ENCODE results near the gene IMP3.

Gene IMP3

GRCh38 chr15:75596703-75597345 lies 43.2 kb downstream of the IMP3 start:
- no peaks in the 10 kb centered on the region for H3K9me3 ChIP-seq (ENCODE audit: insufficient read depth, low read depth, low read length)
- no peaks in the 10 kb centered on the region for H3K79me1 ChIP-seq (ENCODE audit: low read length)
- H4K91ac ChIP-seq (ENCODE audit: low read depth, low read length), result no peak overlapping the region
- H3K36me3 ChIP-seq (ENCODE audit: control insufficient read depth in 1 of 2, insufficient read depth in 2 of 2, low read length in 2 of 2), result peaks cover 13 to 17% of the 10 kb centered on the region in 2 experiments
- no peak overlapping the region for H3K14ac ChIP-seq (ENCODE audit: low read length)
- H2BK12ac ChIP-seq (ENCODE audit: low read length), result no peak overlapping the region
- H3K23ac ChIP-seq (ENCODE audit: low read length), result no peak overlapping the region
- no peak overlapping the region for H3K4ac ChIP-seq (ENCODE audit: low read depth, low read length)
- no peak overlapping the region for H3K4me2 ChIP-seq (ENCODE audit: low read length)
- no peak overlapping the region for H2AFZ ChIP-seq (ENCODE audit: insufficient read depth, low read length, poor library complexity)
- H3K18ac ChIP-seq (ENCODE audit: low read length), result no peak overlapping the region
- no peak overlapping the region for H2BK120ac ChIP-seq (ENCODE audit: insufficient read depth, low read length, poor library complexity)
- H2BK5ac ChIP-seq (ENCODE audit: low read depth, low read length, poor library complexity), result no peak overlapping the region
- H4K8ac ChIP-seq (ENCODE audit: low read depth, low read length), result no peak overlapping the region
- no peak overlapping the region for H3K9ac ChIP-seq (ENCODE audit: low read length)
- no peaks in the 10 kb centered on the region for H3K4me1 ChIP-seq (ENCODE audit: control insufficient read depth in 1 of 2, insufficient read depth in 2 of 2, low read length in 2 of 2)
- no CpG with 5 or more reads among the region's 3 CpGs for WGBS (ENCODE audit: extremely low coverage, insufficient coverage, insufficient read length)
- H3K27ac ChIP-seq (ENCODE audit: low read depth, low read length), result no peak overlapping the region
- no peaks in the 10 kb centered on the region for H3K79me2 ChIP-seq (ENCODE audit: control insufficient read depth, insufficient read depth, low read length, poor library complexity)
- H3K4me3 ChIP-seq (ENCODE audit: low read depth, low read length), result no peak overlapping the region
- no peak for DNase-seq
- H4K12ac ChIP-seq (ENCODE audit: low read depth, low read length), result no peak overlapping the region
- no peaks in the 10 kb centered on the region for H3K27me3 ChIP-seq (ENCODE audit: insufficient read depth, low read length)
- no peak overlapping the region for H2AK5ac ChIP-seq (ENCODE audit: low read length)

GRCh38 chr15:75594276-75594675 lies 45.7 kb downstream of the IMP3 start:
- no peak overlapping the region for H2BK5ac ChIP-seq (ENCODE audit: low read depth, low read length, poor library complexity)
- H2BK120ac ChIP-seq (ENCODE audit: insufficient read depth, low read length, poor library complexity), result no peak overlapping the region
- no peak overlapping the region for H3K27ac ChIP-seq (ENCODE audit: low read depth, low read length)
- H4K8ac ChIP-seq (ENCODE audit: low read depth, low read length), result no peak overlapping the region
- H2AFZ ChIP-seq (ENCODE audit: insufficient read depth, low read length, poor library complexity), result no peak overlapping the region
- no peak overlapping the region for H3K4me3 ChIP-seq (ENCODE audit: low read depth, low read length)
- H3K4me1 ChIP-seq (ENCODE audit: control insufficient read depth in 1 of 2, insufficient read depth in 2 of 2, low read length in 2 of 2), result no peaks in the 10 kb centered on the region
- H2BK12ac ChIP-seq (ENCODE audit: low read length), result no peak overlapping the region
- no peaks in the 10 kb centered on the region for H3K79me1 ChIP-seq (ENCODE audit: low read length)
- H3K36me3 ChIP-seq (ENCODE audit: control insufficient read depth in 1 of 2, insufficient read depth in 2 of 2, low read length in 2 of 2), result peaks cover 3 to 8% of the 10 kb centered on the region in 2 experiments
- no peak overlapping the region for H4K12ac ChIP-seq (ENCODE audit: low read depth, low read length)
- no peak overlapping the region for H3K4me2 ChIP-seq (ENCODE audit: low read length)
- no peaks in the 10 kb centered on the region for H3K79me2 ChIP-seq (ENCODE audit: control insufficient read depth, insufficient read depth, low read length, poor library complexity)
- H3K9me3 ChIP-seq (ENCODE audit: insufficient read depth, low read depth, low read length), result no peaks in the 10 kb centered on the region
- no peaks in the 10 kb centered on the region for H3K27me3 ChIP-seq (ENCODE audit: insufficient read depth, low read length)
- H3K9ac ChIP-seq (ENCODE audit: low read length), result no peak overlapping the region
- H4K91ac ChIP-seq (ENCODE audit: low read depth, low read length), result no peak overlapping the region
- no peak overlapping the region for H3K14ac ChIP-seq (ENCODE audit: low read length)
- no peak overlapping the region for H3K23ac ChIP-seq (ENCODE audit: low read length)
- WGBS (ENCODE audit: extremely low coverage, insufficient coverage, insufficient read length), result no CpG with 5 or more reads among the region's 9 CpGs
- no peak for DNase-seq
- H2AK5ac ChIP-seq (ENCODE audit: low read length), result no peak overlapping the region
- no peak overlapping the region for H3K4ac ChIP-seq (ENCODE audit: low read depth, low read length)
- H3K18ac ChIP-seq (ENCODE audit: low read length), result no peak overlapping the region

GRCh38 chr15:75591655-75592364 lies 48.2 kb downstream of the IMP3 start:
- H4K12ac ChIP-seq (ENCODE audit: low read depth, low read length), result no peak overlapping the region
- no peak overlapping the region for H2BK5ac ChIP-seq (ENCODE audit: low read depth, low read length, poor library complexity)
- no peak overlapping the region for H3K14ac ChIP-seq (ENCODE audit: low read length)
- H4K8ac ChIP-seq (ENCODE audit: low read depth, low read length), result no peak overlapping the region
- no peak overlapping the region for H3K27ac ChIP-seq (ENCODE audit: low read depth, low read length)
- H3K9me3 ChIP-seq (ENCODE audit: insufficient read depth, low read depth, low read length), result no peaks in the 10 kb centered on the region
- H3K4me1 ChIP-seq (ENCODE audit: control insufficient read depth in 1 of 2, insufficient read depth in 2 of 2, low read length in 2 of 2), result no peaks in the 10 kb centered on the region
- H3K79me1 ChIP-seq (ENCODE audit: low read length), result no peaks in the 10 kb centered on the region
- no peak overlapping the region for H3K18ac ChIP-seq (ENCODE audit: low read length)
- H2AK5ac ChIP-seq (ENCODE audit: low read length), result no peak overlapping the region
- H3K27me3 ChIP-seq (ENCODE audit: insufficient read depth, low read length), result no peaks in the 10 kb centered on the region
- H3K23ac ChIP-seq (ENCODE audit: low read length), result no peak overlapping the region
- no CpG with 5 or more reads among the region's 4 CpGs for WGBS (ENCODE audit: extremely low coverage, insufficient coverage, insufficient read length)
- no peak overlapping the region for H2AFZ ChIP-seq (ENCODE audit: insufficient read depth, low read length, poor library complexity)
- H3K36me3 ChIP-seq (ENCODE audit: control insufficient read depth in 1 of 2, insufficient read depth in 2 of 2, low read length in 2 of 2), result peaks cover 0 to 3% of the 10 kb centered on the region in 2 experiments
- no peak overlapping the region for H3K4ac ChIP-seq (ENCODE audit: low read depth, low read length)
- no peak overlapping the region for H4K91ac ChIP-seq (ENCODE audit: low read depth, low read length)
- no peak overlapping the region for H3K4me2 ChIP-seq (ENCODE audit: low read length)
- no peak overlapping the region for H2BK12ac ChIP-seq (ENCODE audit: low read length)
- H3K9ac ChIP-seq (ENCODE audit: low read length), result no peak overlapping the region
- H3K4me3 ChIP-seq (ENCODE audit: low read depth, low read length), result no peak overlapping the region
- no peak overlapping the region for H2BK120ac ChIP-seq (ENCODE audit: insufficient read depth, low read length, poor library complexity)
- no peaks in the 10 kb centered on the region for H3K79me2 ChIP-seq (ENCODE audit: control insufficient read depth, insufficient read depth, low read length, poor library complexity)
- DNase-seq, result no peak

- H4K8ac ChIP-seq (ENCODE audit: low read depth, low read length), result no peak overlapping the region
- no peak overlapping the region for H3K18ac ChIP-seq (ENCODE audit: low read length)
- H2AK5ac ChIP-seq (ENCODE audit: low read length), result no peak overlapping the region
- H3K4me2 ChIP-seq (ENCODE audit: low read length), result no peak overlapping the region
- H3K79me2 ChIP-seq (ENCODE audit: control insufficient read depth, insufficient read depth, low read length, poor library complexity), result no peaks in the 10 kb centered on the region
- H3K4me1 ChIP-seq (ENCODE audit: control insufficient read depth in 1 of 2, insufficient read depth in 2 of 2, low read length in 2 of 2), result no peaks in the 10 kb centered on the region
- no peaks in the 10 kb centered on the region for H3K27me3 ChIP-seq (ENCODE audit: insufficient read depth, low read length)
- H2AFZ ChIP-seq (ENCODE audit: insufficient read depth, low read length, poor library complexity), result no peak overlapping the region
- WGBS (ENCODE audit: extremely low coverage, insufficient coverage, insufficient read length), result no CpG with 5 or more reads among the region's 2 CpGs
- no peak overlapping the region for H2BK5ac ChIP-seq (ENCODE audit: low read depth, low read length, poor library complexity)
- H3K9ac ChIP-seq (ENCODE audit: low read length), result no peak overlapping the region
- H3K14ac ChIP-seq (ENCODE audit: low read length), result no peak overlapping the region
- H4K12ac ChIP-seq (ENCODE audit: low read depth, low read length), result no peak overlapping the region
- no peak overlapping the region for H3K27ac ChIP-seq (ENCODE audit: low read depth, low read length)
- no peak overlapping the region for H3K4ac ChIP-seq (ENCODE audit: low read depth, low read length)
- H3K4me3 ChIP-seq (ENCODE audit: low read depth, low read length), result no peak overlapping the region
- no peak for DNase-seq
- peaks cover 0 to 1% of the 10 kb centered on the region in 2 experiments for H3K36me3 ChIP-seq (ENCODE audit: control insufficient read depth in 1 of 2, insufficient read depth in 2 of 2, low read length in 2 of 2)
- no peaks in the 10 kb centered on the region for H3K79me1 ChIP-seq (ENCODE audit: low read length)
- H3K23ac ChIP-seq (ENCODE audit: low read length), result no peak overlapping the region
- H2BK120ac ChIP-seq (ENCODE audit: insufficient read depth, low read length, poor library complexity), result no peak overlapping the region
- H4K91ac ChIP-seq (ENCODE audit: low read depth, low read length), result no peak overlapping the region
- no peaks in the 10 kb centered on the region for H3K9me3 ChIP-seq (ENCODE audit: insufficient read depth, low read depth, low read length)
- no peak overlapping the region for H2BK12ac ChIP-seq (ENCODE audit: low read length)
Measured at GRCh38 chr15:75590239-75590638, 49.8 kb downstream of the IMP3 start.

All from trophoblast cell (in vitro differentiated cells and primary cell).